Neural cell (in vitro differentiated cells): ENCODE results near the gene ALKBH6. TPM values are rescaled to one million over a fixed set of nuclear protein-coding genes. Genes with fewer than 3 reads are reported as not detected.

Experiments used
- H2AFZ ChIP-seq: fragments of 200-600, 300-800 bp; sonication (generic), shearing (Covaris generic); 2 replicates; pipeline ENCODE4 v1.6.0; 2014; ENCODE audit warnings: low read depth, mild to moderate bottlenecking, antibody characterized with exemption, low read length, moderate library complexity
- H3F3A ChIP-seq: fragments of 200-600 bp; shearing (Covaris generic); 2 replicates; pipeline ENCODE4 v1.6.1; 2016; ENCODE audit warnings: mild to moderate bottlenecking, moderate library complexity, mixed read lengths, antibody characterized with exemption, low read length; ENCODE audit not compliant: insufficient read depth, poor library complexity, severe bottlenecking
- H3K27ac ChIP-seq: fragments of 200-600, 300-800 bp; sonication (generic), shearing (Covaris generic); 2 replicates; pipeline ENCODE4 v1.5.1; 2014; ENCODE audit warnings: mild to moderate bottlenecking, low read length, moderate library complexity
- H3K27me3 ChIP-seq: fragments of 300-800, 200-600 bp; sonication (generic), shearing (Covaris generic); 2 replicates; pipeline ENCODE4 v1.6.0; 2014; ENCODE audit warnings: mild to moderate bottlenecking, low read depth, low read length, moderate library complexity; ENCODE audit not compliant: insufficient read depth
- H3K36me3 ChIP-seq: fragments of 300-800, 200-600 bp; sonication (generic), shearing (Covaris generic); 2 replicates; pipeline ENCODE4 v1.5.1; 2014; ENCODE audit warnings: mild to moderate bottlenecking, antibody characterized with exemption, low read length, moderate library complexity; ENCODE audit not compliant: insufficient read depth
- H3K4me2 ChIP-seq: fragments of 300-800, 200-600 bp; sonication (generic), shearing (Covaris generic); 2 replicates; pipeline ENCODE4 v1.6.0; 2014; ENCODE audit warnings: mild to moderate bottlenecking, low read length
- H3K4me3 ChIP-seq: fragments of 300-800, 200-600 bp; sonication (generic), shearing (Covaris generic); 2 replicates; pipeline ENCODE4 v1.5.1; 2014; ENCODE audit warnings: mild to moderate bottlenecking, low read length, moderate library complexity
- H3K79me2 ChIP-seq: fragments of 200-600 bp; shearing (Covaris generic); replicated peaks from 2 replicates; pipeline ENCODE4 v1.6.0; 2014; ENCODE audit warnings: mild to moderate bottlenecking, low read length, moderate library complexity; ENCODE audit not compliant: insufficient read depth
- H3K9ac ChIP-seq: fragments of 300-800, 200-600 bp; sonication (generic), shearing (Covaris generic); 2 replicates; pipeline ENCODE4 v1.6.1; 2016; ENCODE audit warnings: mild to moderate bottlenecking, low read length, mixed read lengths
- H3K9me2 ChIP-seq: fragments of 200-600 bp; shearing (Covaris generic); 2 replicates; pipeline ENCODE4 v1.6.1; 2016; ENCODE audit warnings: mild to moderate bottlenecking, low read length, mixed read lengths; ENCODE audit not compliant: insufficient read depth
- H3K9me3 ChIP-seq: fragments of 200-600, 300-800 bp; sonication (generic), shearing (Covaris generic); 2 replicates; pipeline ENCODE4 v1.6.1; 2016; ENCODE audit warnings: mild to moderate bottlenecking, mixed run types, low read length, moderate library complexity, mixed read lengths
- H4K20me1 ChIP-seq: fragments of 200-600 bp; shearing (Covaris generic); 2 replicates; pipeline ENCODE4 v1.6.1; 2016; ENCODE audit warnings: mild to moderate bottlenecking, mixed run types; ENCODE audit not compliant: insufficient read depth
- EP300 ChIP-seq: fragments of 450-650 bp; conservative IDR thresholded peaks from 2 replicates; pipeline ENCODE4 v1.6.1; 2014; ENCODE audit warnings: antibody characterized with exemption, mild to moderate bottlenecking, moderate library complexity; ENCODE audit not compliant: poor library complexity, severe bottlenecking
- EZH2 ChIP-seq: fragments of 200-600, 300-800 bp; shearing (Covaris generic), sonication (generic); IDR thresholded peaks from 2 replicates; pipeline ENCODE4 v1.6.1; 2014; ENCODE audit warnings: antibody characterized with exemption, low read length, borderline replicate concordance, mild to moderate bottlenecking; ENCODE audit not compliant: insufficient read depth, poor library complexity, severe bottlenecking
- MXI1 ChIP-seq: fragments of 450-650 bp; conservative IDR thresholded peaks from 2 replicates; pipeline ENCODE4 v1.6.1; 2014; ENCODE audit warnings: antibody characterized with exemption, mild to moderate bottlenecking; ENCODE audit not compliant: poor library complexity, severe bottlenecking
- POLR2AphosphoS5 ChIP-seq: IDR thresholded peaks from 2 replicates; pipeline ENCODE4 v1.6.1; 2012
- RAD21 ChIP-seq: fragments of 450-650 bp; conservative IDR thresholded peaks from 2 replicates; pipeline ENCODE4 v1.6.1; 2014; ENCODE audit warnings: antibody characterized with exemption, mild to moderate bottlenecking, moderate library complexity
- SMC3 ChIP-seq: fragments of 450-650 bp; conservative IDR thresholded peaks from 2 replicates; pipeline ENCODE4 v1.6.1; 2014; ENCODE audit warnings: antibody characterized with exemption, mild to moderate bottlenecking, moderate library complexity; ENCODE audit not compliant: poor library complexity
- TAF1 ChIP-seq: IDR thresholded peaks from 2 replicates; pipeline ENCODE4 v1.6.1; 2012; ENCODE audit warnings: low read depth
- polyA plus RNA-seq: library from polyadenylated mRNA; depleted of rRNA; stranded (reverse); fragments of >200 nt; gene quantifications from 2 replicates; pipeline ENCODE4 v1.2.3, GENCODE V29; 2014
- TF ChIP-seq, protein P1 (sequence below): IDR thresholded peaks from 2 replicates; pipeline ENCODE4 v1.6.1; 2012; ENCODE audit warnings: borderline replicate concordance
- TF ChIP-seq, protein P2 (sequence below): fragments of 450-650 bp; IDR thresholded peaks from 2 replicates; pipeline ENCODE4 v1.5.1; 2014; ENCODE audit warnings: antibody characterized with exemption, mild to moderate bottlenecking, moderate library complexity; ENCODE audit not compliant: poor library complexity, severe bottlenecking

Gene ALKBH6
- polyA plus RNA-seq, 1 donor from 2014 or later: 45.6 TPM

DNA sequence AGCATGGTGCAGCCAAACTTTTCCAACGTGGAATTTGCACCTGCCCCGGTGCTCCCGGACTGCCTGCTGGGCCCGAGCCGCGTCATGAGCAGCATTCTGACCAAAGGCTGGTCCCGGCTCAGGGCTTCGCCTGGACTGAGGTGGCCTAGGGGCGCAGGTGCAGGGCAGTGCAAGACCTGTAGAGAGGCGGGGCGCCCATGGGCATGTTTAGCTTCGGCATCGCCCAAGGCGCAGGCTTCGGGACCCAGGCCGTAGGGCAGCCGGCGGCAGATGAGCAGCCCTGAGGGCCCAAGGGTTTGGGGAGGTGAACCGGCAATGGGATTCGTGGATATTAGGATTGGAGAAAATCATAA lies 54.1 kb downstream of the ALKBH6 start:
- Histone ChIP-seq H3K79me2 (no peaks in the 10 kb centered on the region), H4K20me1 (no peaks in the 10 kb centered on the region), H3F3A (no peaks in the 10 kb centered on the region), H3K36me3 (no peaks in the 10 kb centered on the region), H3K4me3 (no peak overlapping the region), H3K27ac (no peak overlapping the region), H2AFZ (no peak overlapping the region), H3K27me3 (peaks cover 32% of the 10 kb centered on the region), H3K4me2 (no peak overlapping the region), H3K9me3 (no peaks in the 10 kb centered on the region), H3K9ac (no peak overlapping the region), H3K9me2 (no peaks in the 10 kb centered on the region)
- no peak for TF ChIP-seq SMC3
- TF ChIP-seq, protein P1, sequence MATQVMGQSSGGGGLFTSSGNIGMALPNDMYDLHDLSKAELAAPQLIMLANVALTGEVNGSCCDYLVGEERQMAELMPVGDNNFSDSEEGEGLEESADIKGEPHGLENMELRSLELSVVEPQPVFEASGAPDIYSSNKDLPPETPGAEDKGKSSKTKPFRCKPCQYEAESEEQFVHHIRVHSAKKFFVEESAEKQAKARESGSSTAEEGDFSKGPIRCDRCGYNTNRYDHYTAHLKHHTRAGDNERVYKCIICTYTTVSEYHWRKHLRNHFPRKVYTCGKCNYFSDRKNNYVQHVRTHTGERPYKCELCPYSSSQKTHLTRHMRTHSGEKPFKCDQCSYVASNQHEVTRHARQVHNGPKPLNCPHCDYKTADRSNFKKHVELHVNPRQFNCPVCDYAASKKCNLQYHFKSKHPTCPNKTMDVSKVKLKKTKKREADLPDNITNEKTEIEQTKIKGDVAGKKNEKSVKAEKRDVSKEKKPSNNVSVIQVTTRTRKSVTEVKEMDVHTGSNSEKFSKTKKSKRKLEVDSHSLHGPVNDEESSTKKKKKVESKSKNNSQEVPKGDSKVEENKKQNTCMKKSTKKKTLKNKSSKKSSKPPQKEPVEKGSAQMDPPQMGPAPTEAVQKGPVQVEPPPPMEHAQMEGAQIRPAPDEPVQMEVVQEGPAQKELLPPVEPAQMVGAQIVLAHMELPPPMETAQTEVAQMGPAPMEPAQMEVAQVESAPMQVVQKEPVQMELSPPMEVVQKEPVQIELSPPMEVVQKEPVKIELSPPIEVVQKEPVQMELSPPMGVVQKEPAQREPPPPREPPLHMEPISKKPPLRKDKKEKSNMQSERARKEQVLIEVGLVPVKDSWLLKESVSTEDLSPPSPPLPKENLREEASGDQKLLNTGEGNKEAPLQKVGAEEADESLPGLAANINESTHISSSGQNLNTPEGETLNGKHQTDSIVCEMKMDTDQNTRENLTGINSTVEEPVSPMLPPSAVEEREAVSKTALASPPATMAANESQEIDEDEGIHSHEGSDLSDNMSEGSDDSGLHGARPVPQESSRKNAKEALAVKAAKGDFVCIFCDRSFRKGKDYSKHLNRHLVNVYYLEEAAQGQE: no peak
- no peak for TF ChIP-seq TAF1
- TF ChIP-seq EZH2: no peak
- TF ChIP-seq, protein P2, sequence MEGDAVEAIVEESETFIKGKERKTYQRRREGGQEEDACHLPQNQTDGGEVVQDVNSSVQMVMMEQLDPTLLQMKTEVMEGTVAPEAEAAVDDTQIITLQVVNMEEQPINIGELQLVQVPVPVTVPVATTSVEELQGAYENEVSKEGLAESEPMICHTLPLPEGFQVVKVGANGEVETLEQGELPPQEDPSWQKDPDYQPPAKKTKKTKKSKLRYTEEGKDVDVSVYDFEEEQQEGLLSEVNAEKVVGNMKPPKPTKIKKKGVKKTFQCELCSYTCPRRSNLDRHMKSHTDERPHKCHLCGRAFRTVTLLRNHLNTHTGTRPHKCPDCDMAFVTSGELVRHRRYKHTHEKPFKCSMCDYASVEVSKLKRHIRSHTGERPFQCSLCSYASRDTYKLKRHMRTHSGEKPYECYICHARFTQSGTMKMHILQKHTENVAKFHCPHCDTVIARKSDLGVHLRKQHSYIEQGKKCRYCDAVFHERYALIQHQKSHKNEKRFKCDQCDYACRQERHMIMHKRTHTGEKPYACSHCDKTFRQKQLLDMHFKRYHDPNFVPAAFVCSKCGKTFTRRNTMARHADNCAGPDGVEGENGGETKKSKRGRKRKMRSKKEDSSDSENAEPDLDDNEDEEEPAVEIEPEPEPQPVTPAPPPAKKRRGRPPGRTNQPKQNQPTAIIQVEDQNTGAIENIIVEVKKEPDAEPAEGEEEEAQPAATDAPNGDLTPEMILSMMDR: no peak
- TF ChIP-seq RAD21: no peak
- no peak for TF ChIP-seq MXI1
- TF ChIP-seq EP300: no peak
- TF ChIP-seq POLR2AphosphoS5: no peak

Other genes starting within 250 kb of the ALKBH6 start
- 20.5 and 46.0 TPM in 2 replicates for gene ARHGAP33, start 238.6 kb downstream of the ALKBH6 start, polyA plus RNA-seq
- not detected in 2 replicates for gene PRODH2, start 201.4 kb downstream of the ALKBH6 start, polyA plus RNA-seq
- 0.05 and 2.8 TPM in 2 replicates for gene NPHS1, start 161.7 kb downstream of the ALKBH6 start, polyA plus RNA-seq
- gene KIRREL2, start 157.3 kb downstream of the ALKBH6 start, polyA plus RNA-seq: 0.79 and 2.1 TPM in 2 replicates
- 390 and 407 TPM in 2 replicates for gene APLP1, start 145.6 kb downstream of the ALKBH6 start, polyA plus RNA-seq
- gene NFKBID, start 113.7 kb downstream of the ALKBH6 start, polyA plus RNA-seq: 6.2 and 6.8 TPM in 2 replicates
- not detected in 2 replicates for gene HCST, start 111.7 kb downstream of the ALKBH6 start, polyA plus RNA-seq
- gene TYROBP, start 105.9 kb downstream of the ALKBH6 start, polyA plus RNA-seq: not detected in 2 replicates
- 10.1 and 11.1 TPM in 2 replicates for gene LRFN3, start 77.8 kb downstream of the ALKBH6 start, polyA plus RNA-seq
- 65.3 and 71.6 TPM in 2 replicates for gene SDHAF1, start 19.0 kb downstream of the ALKBH6 start, polyA plus RNA-seq
- 0.16 and 0.19 TPM in 2 replicates for gene SYNE4, start 5.4 kb downstream of the ALKBH6 start, polyA plus RNA-seq
- 5.6 and 7.8 TPM in 2 replicates for gene CLIP3, start 18.7 kb upstream of the ALKBH6 start, polyA plus RNA-seq
- gene THAP8, start 40.1 kb upstream of the ALKBH6 start, polyA plus RNA-seq: 3.8 and 5.5 TPM in 2 replicates
- gene WDR62, start 40.7 kb upstream of the ALKBH6 start, polyA plus RNA-seq: 0.35 and 0.84 TPM in 2 replicates
- not detected in 2 replicates for gene OVOL3, start 96.9 kb upstream of the ALKBH6 start, polyA plus RNA-seq
- 159 and 169 TPM in 2 replicates for gene POLR2I, start 100.7 kb upstream of the ALKBH6 start, polyA plus RNA-seq
- 640 and 643 TPM in 2 replicates for gene TBCB, start 101.3 kb upstream of the ALKBH6 start, polyA plus RNA-seq
- 67.3 and 87.8 TPM in 2 replicates for gene CAPNS1, start 125.9 kb upstream of the ALKBH6 start, polyA plus RNA-seq
- gene COX7A1, start 138.2 kb upstream of the ALKBH6 start, polyA plus RNA-seq: not detected in 2 replicates
- 9.4 and 9.7 TPM in 2 replicates for gene ZNF565, start 200.5 kb upstream of the ALKBH6 start, polyA plus RNA-seq
- gene ZNF146, start 200.9 kb upstream of the ALKBH6 start, polyA plus RNA-seq: 162 and 215 TPM in 2 replicates